SKM-1 (cell line): ENCODE results near the gene HAND2.
A peak's percentile ranks its signal among the peaks of the same experiment; 100 is the strongest.

Experiments
- DNase-seq: peaks from one replicate; lab custom pipeline; 2025; ENCODE audit not compliant: unreplicated experiment; lab: John Stamatoyannopoulos, UW

The HAND2 gene

GRCh38 chr4:173521467-173522159 lies 8.4 kb downstream of the HAND2 start:
- DNase-seq, result no peak

GRCh38 chr4:173520921-173521466 lies 9.0 kb downstream of the HAND2 start:
- no peak for DNase-seq

- no peak for DNase-seq
Observed at GRCh38 chr4:173519111-173520101, 10.6 kb downstream of the HAND2 start.

GRCh38 chr4:173518425-173519102 lies 11.5 kb downstream of the HAND2 start:
- DNase-seq, result no peak

DNA sequence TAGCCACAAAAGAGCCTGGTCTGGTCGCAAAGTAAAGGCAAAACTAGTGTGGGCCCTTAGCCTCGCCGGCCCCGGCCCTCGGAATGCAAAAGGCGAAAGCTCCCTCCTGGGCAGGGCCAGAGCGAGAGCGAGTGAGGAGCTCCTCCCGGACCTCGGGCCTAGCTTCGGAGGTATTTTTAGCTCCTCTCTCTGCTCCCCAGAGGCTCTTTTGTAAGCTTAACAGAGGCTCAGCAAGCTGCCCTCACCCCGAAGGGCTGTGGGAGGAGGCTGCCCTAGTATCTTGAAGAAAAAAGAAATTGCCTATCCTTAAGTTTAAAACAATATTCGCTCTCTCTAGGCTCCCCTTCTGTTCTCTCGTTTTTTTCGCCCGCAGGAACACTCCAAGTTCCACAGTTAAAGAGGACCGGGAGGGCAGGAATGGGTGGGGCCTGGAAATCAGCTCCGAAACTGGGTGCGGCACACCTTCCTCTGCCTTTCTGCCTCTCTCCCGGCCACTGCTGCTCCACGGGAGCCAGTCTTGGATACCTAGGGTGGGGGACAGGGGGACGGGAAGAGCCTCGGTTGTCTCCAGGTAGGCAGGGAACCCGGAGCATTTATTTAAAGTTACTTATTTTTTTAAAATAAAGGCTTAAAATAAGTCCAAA lies 12.1 kb downstream of the HAND2 start:
- no peak for DNase-seq

DNA sequence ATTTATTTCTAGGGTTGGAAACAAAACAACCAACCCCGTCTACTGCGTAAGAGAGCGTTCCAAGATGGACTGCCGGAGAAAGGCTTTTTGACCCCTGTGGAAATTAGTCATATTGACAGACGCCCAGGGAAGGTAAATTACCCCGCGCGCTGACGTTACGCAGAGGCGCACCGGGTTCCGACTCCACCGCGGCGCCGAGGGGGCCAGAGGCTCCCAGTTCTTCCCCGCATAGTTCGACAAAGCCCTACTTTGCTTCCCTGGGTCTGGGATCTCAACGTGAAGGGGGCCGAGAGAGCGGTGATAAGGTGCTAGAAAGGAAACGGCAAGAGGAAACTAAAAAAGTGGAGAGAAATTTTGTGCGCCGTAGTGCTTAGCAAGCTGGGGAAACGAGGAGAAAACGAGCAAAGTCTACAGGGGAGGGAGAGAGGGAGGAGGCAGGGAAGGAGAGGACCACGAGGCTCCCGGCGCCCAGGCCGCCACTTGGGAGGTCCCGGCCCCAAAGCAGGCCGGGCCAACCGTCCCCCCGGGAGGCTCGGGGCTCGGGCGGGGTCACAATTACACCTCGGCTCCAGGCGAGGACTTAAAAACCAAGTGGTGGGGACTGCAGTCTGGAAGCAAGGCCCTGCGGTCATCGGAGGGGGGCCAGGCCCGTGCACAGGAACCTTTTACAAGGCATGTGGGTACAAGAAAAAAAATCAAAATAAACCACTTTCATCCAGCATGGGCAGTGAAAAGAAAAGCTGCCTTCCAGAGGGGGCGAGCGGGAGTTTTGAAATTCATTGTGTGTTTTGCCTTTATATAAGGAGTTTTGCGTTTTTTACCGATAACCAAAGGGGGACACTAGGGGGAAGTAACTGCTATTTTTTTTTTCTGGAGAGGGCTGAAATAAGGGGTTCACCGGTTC lies 13.2 kb downstream of the HAND2 start:
- DNase-seq, result no peak

DNA sequence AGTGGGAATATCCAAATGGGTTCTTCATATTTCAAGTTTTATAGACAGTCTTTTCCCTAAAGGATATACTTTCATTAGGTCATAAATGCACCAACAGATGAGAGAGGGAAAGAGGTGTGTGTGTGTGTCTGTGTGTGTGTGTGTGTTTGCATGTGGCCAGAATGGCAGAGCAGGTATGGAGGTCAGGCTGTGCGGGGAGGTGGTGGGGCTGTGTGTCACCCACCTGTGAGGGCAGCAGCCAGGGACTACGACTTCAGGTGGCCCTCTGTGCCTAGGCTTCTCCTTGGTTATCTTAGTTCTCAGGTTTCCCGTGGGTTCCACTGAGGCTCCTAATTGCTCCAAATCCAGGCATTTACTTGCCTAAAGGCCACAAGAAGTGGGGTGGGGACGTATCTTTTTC lies 14.6 kb downstream of the HAND2 start:
- no peak for DNase-seq

DNA sequence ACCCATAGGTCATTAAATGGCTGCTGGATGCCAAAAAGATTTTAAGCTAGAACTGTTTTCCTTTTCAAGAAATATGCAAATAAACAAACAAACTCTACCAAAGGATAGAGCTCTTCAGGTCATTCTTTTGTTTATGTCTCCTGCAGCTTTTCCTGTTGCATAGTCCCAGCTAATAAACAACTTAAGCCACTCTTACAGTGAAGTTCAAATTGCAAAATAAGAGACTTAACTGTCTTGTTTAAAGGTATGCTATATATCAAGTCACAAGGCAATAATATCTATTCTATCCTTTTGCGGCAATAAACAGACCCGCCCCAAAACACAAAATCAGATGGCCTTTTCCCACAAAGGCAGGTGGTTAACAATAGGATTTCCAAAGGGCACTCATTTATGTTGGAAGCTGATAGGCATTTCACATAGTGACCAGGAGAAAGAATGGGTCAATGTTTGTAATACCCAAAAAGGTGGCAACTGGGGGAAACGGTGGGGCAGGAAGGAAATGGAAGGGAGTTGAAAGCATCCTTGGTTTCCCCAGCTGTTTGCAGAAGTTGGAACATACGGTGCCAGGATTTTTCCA lies 15.3 kb downstream of the HAND2 start:
- DNase-seq, result no peak

DNA sequence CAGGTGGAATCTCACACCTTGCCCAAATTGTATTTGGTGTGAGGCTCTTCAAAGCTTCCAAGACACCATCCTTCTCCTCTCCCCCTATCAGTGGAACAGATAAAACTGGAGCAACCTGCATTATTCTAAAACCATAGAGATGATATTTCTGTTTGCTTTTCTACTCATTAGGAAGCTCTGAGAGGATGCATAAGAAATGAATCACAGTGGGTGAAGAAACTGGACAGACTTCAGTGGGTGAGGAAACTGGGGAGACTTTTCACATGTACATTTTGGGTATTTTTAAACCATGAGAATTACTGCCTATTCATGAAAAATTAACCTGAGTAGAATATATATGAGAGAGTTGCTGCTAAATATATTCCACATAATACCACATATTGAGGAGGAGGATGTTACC lies 16.4 kb downstream of the HAND2 start:
- DNase-seq, result no peak

DNA sequence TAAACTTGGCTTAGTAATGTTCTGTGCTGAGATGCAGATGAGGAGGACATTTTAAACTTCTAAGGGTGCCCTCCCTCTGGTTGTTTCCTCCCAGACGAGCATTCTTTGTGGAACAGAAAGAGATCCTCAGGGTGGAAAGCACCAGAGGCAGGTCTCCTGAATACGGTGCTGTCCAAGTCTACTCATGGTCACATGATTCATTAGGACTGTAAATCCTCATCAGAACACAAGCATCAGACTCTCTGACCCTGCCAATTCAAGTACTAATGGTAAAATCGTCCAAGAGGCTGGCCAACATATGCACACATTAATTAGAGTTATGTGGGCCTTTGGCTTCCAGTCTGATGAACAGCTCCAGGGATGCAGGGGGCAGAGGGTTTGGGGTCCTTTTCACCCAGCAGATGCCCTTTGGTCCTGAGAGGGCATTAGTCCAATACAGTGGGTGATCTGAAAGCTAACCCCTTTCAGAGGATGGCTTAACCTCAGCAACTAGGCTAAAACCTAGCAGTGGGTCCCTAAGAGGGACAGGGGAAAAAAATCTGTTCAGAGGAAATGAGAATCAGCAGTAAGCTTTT lies 18.2 kb downstream of the HAND2 start:
- no peak for DNase-seq

- no peak for DNase-seq
Observed at GRCh38 chr4:173509036-173510001, 20.7 kb downstream of the HAND2 start.

DNA sequence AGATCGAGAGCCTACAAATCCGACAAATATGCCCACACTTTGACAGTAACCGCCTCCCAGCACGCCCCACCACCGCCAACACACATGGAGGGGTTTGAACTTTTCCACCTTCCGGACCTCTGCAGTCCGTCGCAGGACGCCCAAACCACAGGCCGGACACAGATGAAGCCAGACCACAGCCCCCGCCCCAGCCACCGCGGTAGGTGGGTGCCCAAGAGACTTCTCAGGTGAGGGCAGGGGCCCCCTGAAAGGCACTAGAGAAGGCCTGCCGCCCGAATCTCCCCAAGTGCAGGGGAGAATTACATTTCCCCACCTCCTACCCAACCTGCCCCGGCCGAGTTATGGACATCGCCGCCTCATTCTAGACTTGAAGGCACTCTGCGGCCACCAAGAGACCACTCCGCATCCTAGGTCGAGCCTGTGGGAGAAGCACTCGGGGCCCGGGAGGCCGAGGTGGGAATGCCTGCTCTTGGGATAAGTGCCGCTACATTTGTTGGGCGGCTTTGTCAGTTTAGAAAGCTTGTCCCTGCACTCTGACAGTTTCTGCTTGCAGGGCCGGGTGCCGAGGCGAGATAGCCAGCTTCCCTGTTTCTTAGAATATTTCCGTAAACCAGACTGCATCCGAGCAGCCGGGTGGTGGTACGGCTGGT lies 21.5 kb downstream of the HAND2 start:
- DNase-seq, result no peak

- no peak for DNase-seq
Observed at GRCh38 chr4:173507471-173508385, 22.3 kb downstream of the HAND2 start.

DNA sequence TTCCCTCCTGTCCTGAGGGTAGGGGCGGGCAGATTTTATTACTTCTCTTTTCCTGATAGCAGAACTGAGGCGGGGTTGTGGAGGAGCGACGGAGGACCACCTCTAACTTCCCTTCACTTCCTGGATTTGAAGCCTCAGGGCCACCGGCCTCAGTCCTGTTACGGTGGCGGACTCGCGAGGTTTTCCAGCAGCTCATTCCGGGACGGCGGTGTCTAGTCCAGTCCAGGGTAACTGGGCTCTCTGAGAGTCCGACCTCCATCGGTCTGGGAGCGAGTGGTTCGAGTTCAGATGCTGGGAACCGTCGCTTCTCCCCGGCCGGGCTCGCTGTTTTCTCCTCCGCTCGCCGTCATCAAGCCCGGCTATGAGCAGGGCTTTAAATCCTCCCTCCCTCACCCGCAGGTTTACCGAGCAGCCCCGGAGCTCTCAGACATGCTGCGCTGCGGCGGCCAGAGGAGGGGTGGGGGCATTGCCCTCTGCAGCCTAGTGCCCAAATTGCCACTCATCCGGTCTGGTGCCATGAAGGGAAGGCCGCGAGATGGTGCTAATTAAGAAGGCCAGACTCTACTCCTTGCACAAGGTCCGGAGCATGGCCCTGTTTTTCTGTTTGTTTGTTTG lies 23.3 kb downstream of the HAND2 start:
- DNase-seq, result no peak

GRCh38 chr4:173505924-173506518 lies 24.0 kb downstream of the HAND2 start:
- peak; percentile 20 for DNase-seq

DNA sequence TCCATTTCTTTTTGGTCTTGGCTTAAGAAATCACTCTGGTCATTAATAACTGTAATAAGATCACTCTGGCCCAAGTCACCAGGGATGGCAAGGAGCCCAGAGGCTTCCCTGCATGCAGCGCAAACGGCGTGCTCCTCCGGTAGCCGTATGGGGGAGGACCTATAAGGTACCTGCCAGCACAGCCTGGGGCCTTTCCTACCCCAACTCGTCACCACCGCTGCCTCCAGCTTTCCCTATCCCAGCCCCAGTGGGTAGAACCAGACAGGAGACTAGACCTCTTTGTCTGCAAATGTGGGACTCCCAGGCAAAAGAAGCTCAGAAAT lies 25.9 kb downstream of the HAND2 start:
- no peak for DNase-seq
